Measurements from ENCODE around the gene DLX4.

The DLX4 gene

GRCh38 chr17:50020841-50021599, 52.0 kb downstream of the DLX4 start:
- no peak for DNase-seq

- no peak for DNase-seq
Observed at GRCh38 chr17:50021681-50022370, 52.8 kb downstream of the DLX4 start.

GRCh38 chr17:50022463-50023130, 53.6 kb downstream of the DLX4 start:
- no peak for DNase-seq

GRCh38 chr17:50023520-50023919, 54.5 kb downstream of the DLX4 start:
- DNase-seq = no peak

All from CD4-positive, alpha-beta T cell treated with Interleukin-4 for 1 hour (primary cell).